K562 (cell line): ENCODE results near the gene PIBF1. TPM values are rescaled to one million over a fixed set of nuclear protein-coding genes. Genes with fewer than 3 reads are reported as not detected.

Experiments used
- ATAC-seq: fragments of 200-7000 bp; cut with Tn5 transposase; 3 replicates; pipeline ENCODE4 v1.9.1; 2020; ENCODE audit warnings: moderate library complexity
- BruUV-seq: library from RNA; stranded (reverse); fragments of 400-500 nt; replicated peaks from 2 replicates; lab custom pipeline; 2021; lab: Mats Ljungman, UMichigan
- CTCF ChIA-PET: fragments of 300-600 bp; formaldehyde crosslinking; extraction: SDS; loops from one replicate; lab custom pipeline; 2021; ENCODE audit warnings: low intra/inter-chr PET ratio; lab: Yijun Ruan, JAX
- POLR2A ChIA-PET: fragments of 300-600, 350-650 bp; sonication (Branson Sonifier 250); formaldehyde crosslinking; extraction: SDS; loops from one replicate; lab custom pipeline; 2021; ENCODE audit warnings: antibody characterized with exemption, inconsistent platforms; lab: Yijun Ruan, JAX
- DNase-seq, 4 experiments: peaks; one replicate each; pipeline versions ENCODE4 v3.0.0 to v3.0.0-alpha.2; 2011 to 2018; ENCODE audit warnings: low spot score in 3 of 4, mixed read lengths in 3 of 4; ENCODE audit errors: extremely low read depth in 1 of 4
- FAIRE-seq: peaks from 2 replicates; lab custom pipeline; 2011; peaks lifted over from hg19 to GRCh38; lab: Jason Lieb, UNC
- H2AFZ ChIP-seq: 2 replicates; pipeline ENCODE4 v1.6.0; 2011; ENCODE audit warnings: low read depth, low read length, control low read depth, inconsistent platforms
- H3K27ac ChIP-seq: fragments of 200-600 bp; 3 replicates; pipeline ENCODE4 v1.8.0; 2011; ENCODE audit warnings: low read depth, mild to moderate bottlenecking, control low read depth, inconsistent platforms, low read length, moderate library complexity, mixed read lengths; ENCODE audit errors: extremely low read depth
- H3K27me3 ChIP-seq, 2 experiments: fragments of 300-600 bp in 1 of 2; 2 replicates in 1 of 2; 3 replicates in 1 of 2; pipeline versions ENCODE4 v1.6.0 to v1.8.0; 2011; ENCODE audit warnings: inconsistent platforms in 2 of 2, low read length in 2 of 2, mild to moderate bottlenecking in 1 of 2, mixed read lengths in 1 of 2, moderate library complexity in 1 of 2; ENCODE audit not compliant: control insufficient read depth in 2 of 2, insufficient read depth in 2 of 2
- H3K36me3 ChIP-seq: fragments of 300-600 bp; 3 replicates; pipeline ENCODE4 v1.8.0; 2011; ENCODE audit warnings: mild to moderate bottlenecking, low read length, inconsistent platforms; ENCODE audit not compliant: control insufficient read depth, insufficient read depth
- H3K4me1 ChIP-seq, 2 experiments: fragments of 200-600 bp in 1 of 2; replicated peaks in 1 of 2; 2 replicates in 1 of 2; 3 replicates in 1 of 2; pipeline versions ENCODE4 v1.5.1 to v1.8.0; 2011; ENCODE audit warnings: inconsistent platforms in 2 of 2, low read length in 2 of 2, mild to moderate bottlenecking in 1 of 2, mixed read lengths in 1 of 2, moderate library complexity in 1 of 2; ENCODE audit not compliant: control insufficient read depth in 2 of 2, insufficient read depth in 2 of 2
- H3K4me2 ChIP-seq: 2 replicates; pipeline ENCODE4 v1.6.1; 2011; ENCODE audit warnings: low read length, control low read depth, inconsistent platforms, mixed read lengths; ENCODE audit not compliant: insufficient read depth
- H3K4me3 ChIP-seq: fragments of 200-600 bp; sonication (generic), shearing (Covaris generic); 2 replicates; pipeline ENCODE4 v1.5.1; 2016; ENCODE audit warnings: control low read depth, inconsistent platforms
- H3K79me2 ChIP-seq: fragments of 200-600 bp; 3 replicates; pipeline ENCODE4 v1.8.0; 2011; ENCODE audit warnings: low read length, inconsistent platforms; ENCODE audit not compliant: control insufficient read depth, insufficient read depth
- H3K9ac ChIP-seq, 2 experiments: 2 replicates each; pipeline versions ENCODE4 v1.6.0 to v1.6.1; 2011; ENCODE audit warnings: low read depth in 2 of 2, low read length in 2 of 2, control low read depth in 1 of 2, inconsistent platforms in 1 of 2, mild to moderate bottlenecking in 1 of 2, mixed read lengths in 1 of 2; ENCODE audit not compliant: insufficient read depth in 1 of 2
- H3K9me1 ChIP-seq: one replicate; pipeline ENCODE4 v1.6.0; 2011; ENCODE audit warnings: inconsistent platforms, mild to moderate bottlenecking, low read length, moderate library complexity; ENCODE audit not compliant: control insufficient read depth, insufficient read depth
- H3K9me3 ChIP-seq: replicated peaks from 2 replicates; pipeline ENCODE4 v1.5.1; 2011; ENCODE audit warnings: low read depth, low read length, inconsistent platforms; ENCODE audit not compliant: control insufficient read depth, insufficient read depth
- H4K20me1 ChIP-seq: replicated peaks from 2 replicates; pipeline ENCODE4 v1.6.1; 2011; ENCODE audit warnings: low read length, inconsistent platforms, mixed read lengths; ENCODE audit not compliant: control insufficient read depth, insufficient read depth
- ATF3 ChIP-seq, 2 experiments: fragments of 450-650 bp in 1 of 2; sonication (generic) in 1 of 2; formaldehyde crosslinking in 1 of 2; IDR thresholded peaks in 1 of 2; conservative IDR thresholded peaks in 1 of 2; 2 replicates each; pipeline versions ENCODE4 v1.6.1 to v1.8.1; 2016 to 2023; ENCODE audit warnings: mild to moderate bottlenecking in 2 of 2, moderate library complexity in 2 of 2, inconsistent platforms in 1 of 2, missing genetic modification reagents in 1 of 2
- CBFA2T3 ChIP-seq: fragments of 450-650 bp; IDR thresholded peaks from 2 replicates; pipeline ENCODE4 v1.6.1; 2017
- CBX2 ChIP-seq: fragments of 200-600 bp; sonication (generic); IDR thresholded peaks from one replicate; pipeline ENCODE4 v1.6.1; 2012; ENCODE audit warnings: mild to moderate bottlenecking, low read length, inconsistent platforms; ENCODE audit not compliant: insufficient read depth, poor library complexity, severe bottlenecking
- ESRRB ChIP-seq: fragments of 250-450 bp; sonication (Bioruptor Pico); IDR thresholded peaks from 2 replicates; pipeline ENCODE4 v1.5.0; 2020; ENCODE audit warnings: mild to moderate bottlenecking, moderate library complexity, borderline replicate concordance
- HNRNPH1 ChIP-seq: fragments of 200-400 bp; formaldehyde crosslinking; optimal IDR thresholded peaks from 2 replicates; pipeline ENCODE3; 2017; ENCODE audit warnings: low read depth, mild to moderate bottlenecking, low read length, moderate library complexity
- KLF1 ChIP-seq: fragments of 450-650 bp; IDR thresholded peaks from 2 replicates; pipeline ENCODE4 v1.6.1; 2016; ENCODE audit warnings: missing genetic modification characterization, missing compliant biosample characterization
- MCM7 ChIP-seq, 2 experiments: fragments of 450-650 bp; IDR thresholded peaks; 2 replicates each; pipeline ENCODE4 v1.6.1; 2016 to 2018
- TFAP4 ChIP-seq: sonication (generic); formaldehyde crosslinking; IDR thresholded peaks from 2 replicates; pipeline ENCODE4 v1.8.0; 2022; ENCODE audit warnings: missing genetic modification reagents, mild to moderate bottlenecking, moderate library complexity, borderline replicate concordance
- ZNF239 ChIP-seq: fragments of 250-450 bp; sonication (Bioruptor Pico); IDR thresholded peaks from 2 replicates; pipeline ENCODE4 v1.4.0; 2020; ENCODE audit warnings: mild to moderate bottlenecking
- WGBS: fragments of 100-300 bp; shearing (Covaris generic); methylation state at CpG from one replicate; pipeline ENCODE4 v1.1.6; 2016; ENCODE audit warnings: low coverage, mixed read lengths; ENCODE audit not compliant: insufficient coverage; ENCODE audit errors: missing lambda C conversion rate; 5-methylcytosine and 5-hydroxymethylcytosine counted together
- in situ Hi-C: fragments of 300-500 bp; cut with MboI; formaldehyde crosslinking; loops from 4 replicates; pipeline ENCODE4 v1.15.0; 2018; ENCODE audit warnings: inconsistent platforms, mixed read lengths
- intact Hi-C: fragments of 100-400 bp; cut with micrococcal nuclease; formaldehyde crosslinking; loops from 2 replicates; pipeline ENCODE4 v1.14.2; 2022
- polyA plus RNA-seq, 8 experiments: library from polyadenylated mRNA; depleted of rRNA in 4 of 8; stranded (reverse) in 5 of 8; unstranded in 3 of 8; fragments of >200 nt; fragmentation: Nextera tagmentation in 2 of 8; fragmentation: Illumina TruSeq in 1 of 8; extraction: Ambion mirVana in 2 of 8; extraction: Trizol in 1 of 8; gene quantifications; 2 replicates each; pipeline versions ENCODE4 v1.2.1 to v1.2.3, GENCODE V29; 2011 to 2014; ENCODE audit warnings: inconsistent platforms in 1 of 8, missing spikeins in 1 of 8
- total RNA-seq, 7 experiments: library from RNA; depleted of rRNA in 6 of 7; stranded (reverse); fragments of >200 nt in 6 of 7; fragmentation: Illumina TruSeq in 2 of 7; extraction: Trizol in 2 of 7; gene quantifications; 2 replicates each; pipeline versions ENCODE4 v1.2.1 to v1.2.3, GENCODE V29; 2011 to 2021; ENCODE audit warnings: low replicate concordance in 1 of 7

PIBF1 gene
- total and polyA plus RNA-seq, 9 of the 15 experiments (the other 6 are each of a cell fraction or from before 2014, with no cell fraction given): 9.1 to 28.8 (median 14.7) TPM

GRCh38 chr13:73062468-73062867, 280.5 kb downstream of the PIBF1 start:
- Histone ChIP-seq H3K9me3 (no peaks in the 10 kb centered on the region; the same call in 1 of the 2 replicates), H3K79me2 (no peaks in the 10 kb centered on the region), H3K9ac (no peak overlapping the region), H3K4me3 (no peak overlapping the region), H3K4me2 (no peak overlapping the region), H3K4me1 (peaks cover 3 to 13% of the 10 kb centered on the region in 2 experiments; a peak in 4 of 5 replicates), H3K36me3 (no peaks in the 10 kb centered on the region), H3K27me3 (peaks cover 2 to 5% of the 10 kb centered on the region in 2 experiments; a peak in 2 of 5 replicates), H4K20me1 (no peaks in the 10 kb centered on the region), H2AFZ (no peak overlapping the region), H3K9me1 (no peaks in the 10 kb centered on the region), H3K27ac (no peak overlapping the region)
- 97% methylated on average over 11 of the region's 13 CpGs for WGBS
- no peak for ATAC-seq
- POLR2A ChIA-PET: no interaction called here
- CTCF ChIA-PET: no interaction called here
- in situ Hi-C loops: no loop called here
- TF ChIP-seq TFAP4 (CRISPR knock-in tag) (no peak), CBX2 (no peak), KLF1 (no peak), ZNF239 (CRISPR knock-in tag) (no peak), CBFA2T3 (no peak), ATF3 (IDR thresholded peaks at IDR 0.05) (no peak), ATF3 (CRISPR knock-in tag; conservative IDR thresholded peaks at IDR 0.05) (no peak), MCM7 (IDR thresholded peaks at IDR 0.05) (no peak), HNRNPH1 (no peak), ESRRB (CRISPR knock-in tag) (no peak)
- no peak for DNase-seq
- no peak for FAIRE-seq
- intact Hi-C loops: no loop called here
- no TSS peak for BruUV-seq
